HG03175 (cell line): Measurements from ENCODE around the gene MAZ.

Source experiments
- ATAC-seq: cut with Tn5 transposase; IDR thresholded peaks from one replicate; pipeline ENCODE4 v1.9.1; 2021; ENCODE audit warnings: mild to moderate bottlenecking, moderate library complexity; ENCODE audit not compliant: unreplicated experiment

The MAZ gene

GRCh38 chr16:29850998-29851397 lies 44.7 kb downstream of the MAZ start:
- ATAC-seq = no peak

- ATAC-seq = no peak
These were observed 46.3 kb downstream of the MAZ start for GRCh38 chr16:29852654-29853053.

- ATAC-seq = no peak
These were observed 48.3 kb downstream of the MAZ start for GRCh38 chr16:29854520-29855100.

GRCh38 chr16:29857133-29857760 lies 50.9 kb downstream of the MAZ start:
- ATAC-seq = no peak

- no peak for ATAC-seq
These were observed 52.0 kb downstream of the MAZ start for GRCh38 chr16:29858149-29858849.

GRCh38 chr16:29858974-29859373 lies 52.6 kb downstream of the MAZ start:
- ATAC-seq = no peak

- ATAC-seq = no peak
These were observed 53.9 kb downstream of the MAZ start for GRCh38 chr16:29860218-29860617.
